GM12801 (cell line): Measurements from ENCODE around the gene MPPED2.

Experiments
- TF ChIP-seq, protein P1 (sequence below): IDR thresholded peaks from one replicate; pipeline ENCODE4 v1.5.1; 2011; ENCODE audit warnings: control low read depth; ENCODE audit not compliant: insufficient read length; ENCODE audit errors: extremely low read depth

The MPPED2 gene

DNA sequence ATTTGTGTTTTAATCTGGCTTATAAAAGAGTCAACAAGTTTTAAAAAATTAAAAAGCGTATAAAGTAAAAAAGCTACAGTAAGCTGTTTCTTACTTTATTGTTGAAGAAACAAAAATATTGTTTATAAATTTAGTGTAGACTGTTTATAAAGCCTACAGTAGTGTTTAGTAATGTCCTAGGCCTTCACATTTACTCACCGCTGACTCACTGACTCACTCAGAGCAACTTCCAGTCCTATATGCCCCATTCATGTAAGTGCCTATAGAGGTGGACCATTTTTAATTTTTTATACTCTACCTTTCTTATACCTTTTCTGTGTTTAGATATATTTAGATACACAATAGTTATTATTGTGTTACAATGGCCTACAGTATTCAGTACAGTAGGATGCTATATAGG, 12.2 kb downstream of the MPPED2 start:
- TF ChIP-seq, protein P1, sequence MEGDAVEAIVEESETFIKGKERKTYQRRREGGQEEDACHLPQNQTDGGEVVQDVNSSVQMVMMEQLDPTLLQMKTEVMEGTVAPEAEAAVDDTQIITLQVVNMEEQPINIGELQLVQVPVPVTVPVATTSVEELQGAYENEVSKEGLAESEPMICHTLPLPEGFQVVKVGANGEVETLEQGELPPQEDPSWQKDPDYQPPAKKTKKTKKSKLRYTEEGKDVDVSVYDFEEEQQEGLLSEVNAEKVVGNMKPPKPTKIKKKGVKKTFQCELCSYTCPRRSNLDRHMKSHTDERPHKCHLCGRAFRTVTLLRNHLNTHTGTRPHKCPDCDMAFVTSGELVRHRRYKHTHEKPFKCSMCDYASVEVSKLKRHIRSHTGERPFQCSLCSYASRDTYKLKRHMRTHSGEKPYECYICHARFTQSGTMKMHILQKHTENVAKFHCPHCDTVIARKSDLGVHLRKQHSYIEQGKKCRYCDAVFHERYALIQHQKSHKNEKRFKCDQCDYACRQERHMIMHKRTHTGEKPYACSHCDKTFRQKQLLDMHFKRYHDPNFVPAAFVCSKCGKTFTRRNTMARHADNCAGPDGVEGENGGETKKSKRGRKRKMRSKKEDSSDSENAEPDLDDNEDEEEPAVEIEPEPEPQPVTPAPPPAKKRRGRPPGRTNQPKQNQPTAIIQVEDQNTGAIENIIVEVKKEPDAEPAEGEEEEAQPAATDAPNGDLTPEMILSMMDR: no peak

DNA sequence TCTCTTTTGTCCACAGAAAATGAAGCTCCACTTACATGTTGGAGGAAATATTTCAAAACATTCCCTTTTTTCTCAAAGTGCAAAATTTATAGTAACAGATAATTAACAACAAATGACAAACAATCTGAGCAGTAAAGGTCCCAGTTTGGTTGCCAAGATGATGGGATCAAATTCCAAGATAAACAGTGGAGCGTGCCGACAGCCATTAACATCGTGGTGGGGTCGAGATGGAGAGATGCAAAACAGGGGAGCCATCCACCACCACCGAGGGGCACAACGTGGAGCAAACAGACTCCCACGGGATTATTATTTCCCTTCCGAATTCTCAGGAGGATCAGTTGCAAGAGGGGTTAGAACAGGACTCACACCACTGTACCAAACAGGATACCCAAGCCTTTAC, 17.2 kb downstream of the MPPED2 start:
- TF ChIP-seq, protein P1: no peak

DNA sequence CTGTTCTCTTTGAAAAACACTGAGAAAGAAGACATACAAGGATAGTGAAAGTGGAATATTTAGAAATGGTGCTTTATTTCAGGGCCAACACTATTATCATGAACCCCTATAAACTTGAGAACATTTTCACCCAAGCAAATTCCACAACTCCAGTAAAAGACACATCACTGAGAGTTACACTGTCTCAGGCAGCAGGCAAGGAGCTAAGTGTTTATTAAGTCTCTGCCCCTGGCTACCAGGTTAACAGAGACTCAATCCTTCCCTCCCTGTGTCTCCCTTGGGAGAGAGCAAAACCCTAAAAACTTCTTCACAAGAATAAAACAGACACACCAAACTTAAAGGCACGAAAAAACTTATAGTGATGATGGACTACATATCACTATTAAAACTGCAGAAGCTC, 18.5 kb downstream of the MPPED2 start:
- TF ChIP-seq, protein P1: no peak

DNA sequence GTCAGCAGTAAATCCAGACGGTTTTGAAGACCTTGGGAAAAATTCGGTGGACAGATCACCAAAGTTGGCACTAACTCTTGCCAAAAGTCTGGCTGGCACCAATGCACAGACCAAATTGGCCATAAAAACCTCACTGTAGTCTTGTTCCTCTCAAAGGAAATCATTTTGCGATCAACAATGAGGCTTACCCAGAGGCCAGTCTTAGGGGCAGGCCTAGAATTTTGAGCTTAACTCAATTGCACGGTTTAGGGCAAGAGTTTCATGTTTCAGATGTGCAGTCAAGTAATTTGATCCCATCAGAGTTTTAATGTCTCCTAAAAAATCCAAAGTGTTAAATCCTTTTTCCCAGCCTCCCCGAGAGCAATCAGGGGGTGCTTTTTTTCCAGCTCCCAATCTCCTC, 19.0 kb downstream of the MPPED2 start:
- TF ChIP-seq, protein P1: no peak

DNA sequence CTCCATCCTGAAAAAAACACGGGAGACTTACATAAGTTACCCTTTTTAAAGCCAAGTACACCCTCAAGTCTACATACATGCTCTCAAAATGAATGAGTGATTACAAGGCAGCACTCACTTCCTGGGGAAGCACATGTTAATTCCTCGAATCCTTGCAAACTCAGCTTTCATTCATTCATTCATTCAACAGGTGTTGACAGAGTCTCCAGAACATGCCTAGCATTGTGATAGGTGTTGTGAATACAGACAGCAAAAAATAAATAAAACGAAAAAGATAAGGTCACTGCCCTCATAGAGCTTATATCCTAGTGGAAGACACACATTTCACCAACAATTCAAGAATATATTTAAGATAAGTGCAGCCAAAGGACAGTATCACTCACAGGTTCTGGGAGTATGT, 19.7 kb downstream of the MPPED2 start:
- TF ChIP-seq, protein P1: no peak

DNA sequence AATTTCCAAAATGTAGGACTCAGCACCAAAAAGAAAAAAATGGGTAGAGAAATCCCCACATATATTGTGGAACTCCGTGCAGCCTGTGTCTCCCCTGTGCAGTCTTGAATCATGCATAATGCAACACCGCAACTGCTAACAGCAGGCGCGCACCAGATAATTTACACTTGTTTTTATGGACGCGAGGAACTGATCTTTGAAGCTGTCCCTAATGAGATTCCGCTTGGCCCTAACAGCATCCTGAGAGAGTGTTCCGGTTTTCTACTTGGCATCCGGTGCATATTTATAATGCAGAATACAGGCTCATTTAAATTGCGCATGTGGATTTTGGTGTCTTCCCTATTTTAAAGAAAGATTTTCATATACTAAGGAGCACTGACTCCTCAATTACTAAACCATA, 21.1 kb downstream of the MPPED2 start:
- TF ChIP-seq, protein P1: no peak

DNA sequence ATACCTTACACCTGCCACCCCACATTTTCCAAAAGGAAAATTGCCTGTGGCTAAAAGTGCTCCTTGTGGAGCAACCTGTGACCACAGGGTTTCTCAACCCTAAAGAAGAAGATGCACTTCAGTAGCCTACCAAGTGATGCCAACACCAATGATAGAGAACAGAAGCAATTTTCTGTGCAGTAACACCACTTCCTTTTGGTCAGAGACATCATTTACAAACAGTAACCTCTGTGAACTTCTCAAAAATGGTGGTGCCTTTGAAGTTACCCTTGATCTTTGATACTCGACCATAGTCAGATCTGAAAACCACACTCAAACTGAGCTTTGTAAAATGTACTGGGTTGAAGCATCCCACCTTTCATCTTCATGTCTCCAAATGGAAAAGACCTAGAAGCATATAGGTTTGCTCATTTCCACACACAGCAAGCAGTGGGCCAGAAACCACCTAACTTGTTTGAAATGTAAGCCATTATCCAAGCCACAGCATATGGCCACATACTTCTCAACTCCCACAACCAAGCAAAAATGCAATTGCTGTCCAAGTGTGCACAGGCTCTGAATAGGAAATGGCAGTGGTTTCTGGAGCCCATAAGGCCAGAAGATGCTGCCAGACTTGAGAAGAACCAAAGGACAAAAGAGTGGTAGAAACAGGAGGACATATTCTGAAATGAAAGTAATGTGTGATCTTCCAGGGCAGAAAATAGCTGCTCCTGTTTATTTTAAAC, 24.3 kb downstream of the MPPED2 start:
- TF ChIP-seq, protein P1: no peak
